Neural progenitor cell (in vitro differentiated cells): ENCODE measurements around the gene ZC3H12A.

Source experiments
- EZH2 ChIP-seq: fragments of 200-600 bp; sonication (generic); IDR thresholded peaks from 2 replicates; pipeline ENCODE4 v1.6.1; 2017; ENCODE audit warnings: antibody characterized with exemption, mild to moderate bottlenecking, moderate library complexity
- EZH2phosphoT487 ChIP-seq: fragments of 200-600 bp; sonication (generic); IDR thresholded peaks from 2 replicates; pipeline ENCODE4 v1.6.1; 2017; ENCODE audit warnings: antibody characterized with exemption
- TF ChIP-seq, protein P1 (sequence below): fragments of 200-600 bp; sonication (generic); IDR thresholded peaks from 2 replicates; pipeline ENCODE4 v1.5.1; 2017; ENCODE audit warnings: antibody characterized with exemption, mild to moderate bottlenecking

DNA sequence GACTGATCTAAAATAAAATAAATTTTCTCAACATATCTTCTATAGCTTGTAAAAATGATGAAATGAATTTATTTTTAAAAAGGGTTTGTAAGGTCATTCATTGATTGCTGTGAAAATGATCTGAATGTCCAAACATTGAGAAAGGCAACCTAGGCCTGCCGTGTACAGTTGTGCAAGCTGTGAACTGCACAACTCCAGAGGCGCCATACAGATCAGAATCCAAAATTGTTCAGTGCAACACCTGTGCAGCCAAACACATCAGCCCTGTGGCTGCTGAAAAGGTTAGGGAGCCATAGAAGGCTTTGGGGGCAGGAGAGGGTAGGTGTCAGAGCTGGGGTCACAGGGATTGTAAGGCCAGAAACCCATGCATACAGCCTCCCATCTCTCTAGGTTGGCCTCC is 9.9 kb upstream of the ZC3H12A start:
- TF ChIP-seq, protein P1, sequence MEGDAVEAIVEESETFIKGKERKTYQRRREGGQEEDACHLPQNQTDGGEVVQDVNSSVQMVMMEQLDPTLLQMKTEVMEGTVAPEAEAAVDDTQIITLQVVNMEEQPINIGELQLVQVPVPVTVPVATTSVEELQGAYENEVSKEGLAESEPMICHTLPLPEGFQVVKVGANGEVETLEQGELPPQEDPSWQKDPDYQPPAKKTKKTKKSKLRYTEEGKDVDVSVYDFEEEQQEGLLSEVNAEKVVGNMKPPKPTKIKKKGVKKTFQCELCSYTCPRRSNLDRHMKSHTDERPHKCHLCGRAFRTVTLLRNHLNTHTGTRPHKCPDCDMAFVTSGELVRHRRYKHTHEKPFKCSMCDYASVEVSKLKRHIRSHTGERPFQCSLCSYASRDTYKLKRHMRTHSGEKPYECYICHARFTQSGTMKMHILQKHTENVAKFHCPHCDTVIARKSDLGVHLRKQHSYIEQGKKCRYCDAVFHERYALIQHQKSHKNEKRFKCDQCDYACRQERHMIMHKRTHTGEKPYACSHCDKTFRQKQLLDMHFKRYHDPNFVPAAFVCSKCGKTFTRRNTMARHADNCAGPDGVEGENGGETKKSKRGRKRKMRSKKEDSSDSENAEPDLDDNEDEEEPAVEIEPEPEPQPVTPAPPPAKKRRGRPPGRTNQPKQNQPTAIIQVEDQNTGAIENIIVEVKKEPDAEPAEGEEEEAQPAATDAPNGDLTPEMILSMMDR: no peak
- TF ChIP-seq EZH2 (no peak), EZH2phosphoT487 (no peak)
